Neuronal stem cell (in vitro differentiated cells): ENCODE results near the gene AP3D1.

Experiments
- DNase-seq: peaks from one replicate; pipeline ENCODE4 v3.0.0-alpha.2; 2013; ENCODE audit warnings: low spot score
- H2AFZ ChIP-seq: one replicate; pipeline ENCODE4 v1.6.1; 2013; ENCODE audit warnings: mild to moderate bottlenecking, low read length, inconsistent platforms
- H2AK5ac ChIP-seq: 2 replicates; pipeline ENCODE4 v1.6.1; 2013; ENCODE audit warnings: low read depth, mild to moderate bottlenecking, inconsistent platforms, low read length, moderate library complexity, mixed read lengths
- H2BK120ac ChIP-seq: 2 replicates; pipeline ENCODE4 v1.6.1; 2013; ENCODE audit warnings: low read depth, mild to moderate bottlenecking, inconsistent platforms, low read length, moderate library complexity, mixed read lengths
- H2BK12ac ChIP-seq: one replicate; pipeline ENCODE4 v1.6.1; 2013; ENCODE audit warnings: low read length, inconsistent platforms
- H2BK15ac ChIP-seq: 2 replicates; pipeline ENCODE4 v1.6.1; 2013; ENCODE audit warnings: mild to moderate bottlenecking, low read length, inconsistent platforms, mixed read lengths
- H2BK5ac ChIP-seq: one replicate; pipeline ENCODE4 v1.6.1; 2013; ENCODE audit warnings: inconsistent platforms, mild to moderate bottlenecking, low read length, moderate library complexity
- H3K14ac ChIP-seq: one replicate; pipeline ENCODE4 v1.6.1; 2013; ENCODE audit warnings: low read length, inconsistent platforms
- H3K18ac ChIP-seq: 2 replicates; pipeline ENCODE4 v1.6.1; 2013; ENCODE audit warnings: low read length, inconsistent platforms
- H3K23ac ChIP-seq: 2 replicates; pipeline ENCODE4 v1.6.1; 2013; ENCODE audit warnings: low read depth, mild to moderate bottlenecking, mixed read lengths, low read length, inconsistent platforms; ENCODE audit not compliant: poor library complexity
- H3K27ac ChIP-seq: replicated peaks from 3 replicates; pipeline ENCODE4 v1.5.1; 2013; ENCODE audit warnings: low read length, inconsistent platforms
- H3K27me3 ChIP-seq, 3 experiments: 2 replicates each; pipeline ENCODE4 v1.6.1; 2013; ENCODE audit warnings: low read length in 3 of 3, mild to moderate bottlenecking in 2 of 3, inconsistent platforms in 1 of 3, low read depth in 1 of 3, mixed read lengths in 1 of 3, moderate library complexity in 1 of 3; ENCODE audit not compliant: control insufficient read depth in 3 of 3, insufficient read depth in 3 of 3
- H3K36me3 ChIP-seq, 2 donors: replicated peaks in 1 of 2; 2 replicates each; pipeline ENCODE4 v1.6.1; 2013; ENCODE audit warnings: low read length in 2 of 2; ENCODE audit not compliant: control insufficient read depth in 2 of 2, insufficient read depth in 2 of 2
- H3K4ac ChIP-seq: 2 replicates; pipeline ENCODE4 v1.6.1; 2013; ENCODE audit warnings: inconsistent platforms, mild to moderate bottlenecking, low read length, moderate library complexity
- H3K4me1 ChIP-seq, 2 donors: 1 replicate in 1 of 2; 2 replicates in 1 of 2; pipeline ENCODE4 v1.6.1; 2013; ENCODE audit warnings: low read length in 2 of 2, low read depth in 1 of 2; ENCODE audit not compliant: control insufficient read depth in 2 of 2, insufficient read depth in 1 of 2
- H3K4me2 ChIP-seq: one replicate; pipeline ENCODE4 v1.6.1; 2013; ENCODE audit warnings: mild to moderate bottlenecking, low read length, inconsistent platforms; ENCODE audit not compliant: insufficient read depth, poor library complexity, severe bottlenecking
- H3K4me3 ChIP-seq, 2 donors: 2 replicates each; pipeline ENCODE4 v1.5.1; 2013; ENCODE audit warnings: low read length in 2 of 2, mild to moderate bottlenecking in 2 of 2, inconsistent platforms in 1 of 2, moderate library complexity in 1 of 2
- H3K79me1 ChIP-seq: one replicate; pipeline ENCODE4 v1.6.1; 2013; ENCODE audit warnings: low read depth, mild to moderate bottlenecking, inconsistent platforms, low read length, moderate library complexity
- H3K9ac ChIP-seq: one replicate; pipeline ENCODE4 v1.6.1; 2013; ENCODE audit warnings: mild to moderate bottlenecking, low read depth, low read length, inconsistent platforms; ENCODE audit not compliant: poor library complexity
- H3K9me3 ChIP-seq, 2 donors: replicated peaks in 1 of 2; 2 replicates each; pipeline versions ENCODE3 to v1.6.1; 2013; ENCODE audit warnings: low read length in 2 of 2, mild to moderate bottlenecking in 2 of 2, inconsistent platforms in 1 of 2, low read depth in 1 of 2, mixed read lengths in 1 of 2, moderate library complexity in 1 of 2; ENCODE audit not compliant: control insufficient read depth in 2 of 2, insufficient read depth in 1 of 2
- H4K8ac ChIP-seq: one replicate; pipeline ENCODE4 v1.6.1; 2013; ENCODE audit warnings: low read depth, mild to moderate bottlenecking, inconsistent platforms, low read length, moderate library complexity
- H4K91ac ChIP-seq: one replicate; pipeline ENCODE4 v1.6.1; 2013; ENCODE audit warnings: low read length, low read depth, mild to moderate bottlenecking, inconsistent platforms; ENCODE audit not compliant: poor library complexity
- WGBS, 2 donors: extraction: QIAGEN DNeasy Blood & Tissue Kit; methylation state at CpG; one replicate each; pipeline ENCODE4 v1.1.7; 2013; ENCODE audit warnings: missing lambda C conversion rate in 2 of 2, mixed read lengths in 1 of 2; ENCODE audit not compliant: insufficient read length in 2 of 2, insufficient replicate concordance in 1 of 2; ENCODE audit errors: extremely low coverage in 2 of 2; 5-methylcytosine and 5-hydroxymethylcytosine counted together

Gene AP3D1

GRCh38 chr19:2050991-2051772 lies 100.2 kb downstream of the AP3D1 start, which contains the start of gene MKNK2:
MKNK2 (minus strand) TSS chr19:2051244; CDS start chr19:2050851, 393 bp downstream.
- peaks cover 32% of the 10 kb centered on the region for H3K79me1 ChIP-seq
- H3K9ac ChIP-seq = peak within 1 kb of the TSS; percentile 93
- no CpG with 5 or more reads among the region's 93 CpGs for WGBS, 2 donors
- no peaks in the 10 kb centered on the region for H3K9me3 ChIP-seq
- no peak within 1 kb of the TSS for H4K91ac ChIP-seq
- H3K27me3 ChIP-seq = no peaks in the 10 kb centered on the region
- peak within 1 kb of the TSS; percentile 100 for H3K23ac ChIP-seq
- peak within 1 kb of the TSS; percentile 99 for H2AK5ac ChIP-seq
- H2BK12ac ChIP-seq = peak within 1 kb of the TSS; percentile 97
- H3K14ac ChIP-seq = peak within 1 kb of the TSS; percentile 27
- DNase-seq = peak; percentile 96
- H3K27ac ChIP-seq = peak within 1 kb of the TSS; percentile 30
- H3K4me3 ChIP-seq = peak within 1 kb of the TSS; percentile 97 to 98
- peaks cover 15 to 24% of the 10 kb centered on the region in 2 donors for H3K36me3 ChIP-seq
- peak within 1 kb of the TSS; percentile 99 for H3K18ac ChIP-seq
- H2AFZ ChIP-seq = peak within 1 kb of the TSS; percentile 76
- peak within 1 kb of the TSS; percentile 96 for H2BK120ac ChIP-seq
- peak within 1 kb of the TSS; percentile 85 for H3K4ac ChIP-seq
- H3K4me2 ChIP-seq = peak within 1 kb of the TSS; percentile 90
- H3K4me1 ChIP-seq = peaks cover 23 to 29% of the 10 kb centered on the region in 2 donors
- peak within 1 kb of the TSS; percentile 86 for H4K8ac ChIP-seq
- H2BK15ac ChIP-seq = peak within 1 kb of the TSS; percentile 98
- H2BK5ac ChIP-seq = peak within 1 kb of the TSS; percentile 96
